ENCODE data around the gene RNF220.

GRCh38 chr1:44678120-44678519, 273.1 kb downstream of the RNF220 start:
- TF ChIP-seq CTCF (IDR thresholded peaks at IDR 0.05) (no peak), POLR2A (IDR thresholded peaks at IDR 0.05) (no peak), EP300 (IDR thresholded peaks at IDR 0.05) (no peak)
